Uterus (tissue), 4 donors: ENCODE results near the gene NRTN. TPM values are rescaled to one million over a fixed set of nuclear protein-coding genes. Genes with fewer than 3 reads are reported as not detected.

Experiments
- DNase-seq, 2 donors: peaks; one replicate each; pipeline ENCODE4 v3.0.0-alpha.2; 2019 to 2020
- H3K27ac ChIP-seq, 2 donors: fragments of 200-600 bp; sonication (generic); 1 replicate in 1 of 2; 2 replicates in 1 of 2; pipeline ENCODE4 v1.5.1; 2016 to 2018
- H3K27me3 ChIP-seq, 2 donors: fragments of 200-600 bp; sonication (generic); one replicate each; pipeline ENCODE4 v1.5.1; 2018 to 2019; ENCODE audit warnings: control low read depth in 1 of 2
- H3K36me3 ChIP-seq, 2 donors: fragments of 200-600 bp; sonication (generic); one replicate each; pipeline ENCODE4 v1.5.1; 2019; ENCODE audit warnings: control low read depth in 1 of 2
- H3K4me1 ChIP-seq, 2 donors: fragments of 200-600 bp; sonication (generic); one replicate each; pipeline ENCODE4 v1.5.1; 2018 to 2019; ENCODE audit warnings: control low read depth in 1 of 2
- H3K4me3 ChIP-seq, 2 donors: fragments of 200-600 bp; sonication (generic); 1 replicate in 1 of 2; 2 replicates in 1 of 2; pipeline ENCODE4 v1.5.1; 2018 to 2019; ENCODE audit warnings: mild to moderate bottlenecking in 1 of 2
- H3K9me3 ChIP-seq, 2 donors: fragments of 200-600 bp; sonication (generic); one replicate each; pipeline ENCODE4 v1.5.1; 2019; ENCODE audit warnings: control low read depth in 1 of 2
- CTCF ChIP-seq, 4 experiments: fragments of 200-600 bp in 2 of 4; fragments of 450-650 bp in 2 of 4; sonication (generic) in 2 of 4; IDR thresholded peaks; one replicate each; pipeline ENCODE4 v1.5.1; 2016 to 2019; ENCODE audit warnings: antibody characterized with exemption in 4 of 4, mild to moderate bottlenecking in 2 of 4, moderate library complexity in 1 of 4
- POLR2A ChIP-seq, 2 donors: fragments of 450-650 bp; IDR thresholded peaks; one replicate each; pipeline ENCODE4 v1.6.1; 2016; ENCODE audit warnings: antibody characterized with exemption in 2 of 2, mild to moderate bottlenecking in 1 of 2, moderate library complexity in 1 of 2
- intact Hi-C: fragments of 100-400 bp; cut with DNase I; formaldehyde crosslinking; loops from one replicate; pipeline ENCODE4 v1.15.1; 2023; ENCODE audit warnings: low total_unique reads
- total RNA-seq, 4 donors: library from RNA; depleted of rRNA in 3 of 4; stranded (reverse); fragments of >200 nt in 3 of 4; gene quantifications; one replicate each; pipeline versions ENCODE4 v1.1.0 to v1.2.4, GENCODE V29; 2014 to 2023
- donor health status: DM: yes; HTN: yes; CAD: no.

Gene NRTN, protein sequence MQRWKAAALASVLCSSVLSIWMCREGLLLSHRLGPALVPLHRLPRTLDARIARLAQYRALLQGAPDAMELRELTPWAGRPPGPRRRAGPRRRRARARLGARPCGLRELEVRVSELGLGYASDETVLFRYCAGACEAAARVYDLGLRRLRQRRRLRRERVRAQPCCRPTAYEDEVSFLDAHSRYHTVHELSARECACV
- total RNA-seq = under 1 TPM in 1 of 4 donors, not detected in 3; 0.35 TPM

- no peak within 1 kb of the TSS for H3K27ac ChIP-seq
- TF ChIP-seq CTCF (IDR thresholded peaks at IDR 0.05) (no peak), POLR2A (IDR thresholded peaks at IDR 0.05) (no peak)
- no peaks in the 10 kb centered on the region for H3K9me3 ChIP-seq
- no peaks in the 10 kb centered on the region for H3K36me3 ChIP-seq
- intact Hi-C loops = no loop called here
- H3K4me3 ChIP-seq = no peak within 1 kb of the TSS
- no peaks in the 10 kb centered on the region for H3K4me1 ChIP-seq
- peaks cover 11 to 26% of the 10 kb centered on the region in 2 donors for H3K27me3 ChIP-seq
- no peak for DNase-seq
These were observed at the start of gene NRTN for GRCh38 chr19:5804516-5805461. Gene NRTN (plus strand): TSS chr19:5805067. CDS start chr19:5824166, 19,099 bp downstream.

DNA sequence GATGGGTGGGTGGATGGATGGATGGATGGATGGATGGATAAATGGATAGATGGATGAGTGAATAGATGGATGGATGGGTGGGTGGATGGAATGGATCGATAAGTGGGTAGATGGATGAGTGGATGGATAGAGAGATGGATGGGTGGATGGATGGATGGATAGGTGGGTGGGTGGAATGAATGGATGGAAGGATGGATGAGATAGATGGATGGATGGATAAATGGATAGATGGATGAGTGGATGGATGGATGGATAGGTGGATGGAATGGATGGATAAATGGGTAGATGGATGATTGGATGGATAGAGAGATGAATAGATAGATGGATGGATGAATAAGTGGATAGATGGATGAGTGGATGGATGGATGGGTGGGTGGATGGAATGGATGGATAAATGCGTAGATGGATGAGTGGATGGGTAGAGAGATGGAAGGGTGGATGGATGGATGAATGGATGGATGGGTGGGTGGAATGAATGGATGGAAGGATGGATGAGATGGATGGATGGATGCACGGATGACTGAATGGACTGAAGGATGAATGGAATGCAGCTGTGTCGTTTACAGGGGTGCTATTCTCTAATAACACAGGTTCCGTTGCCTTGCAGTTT, 42.2 kb upstream of the NRTN start:
- Histone ChIP-seq H3K9me3 (no peaks in the 10 kb centered on the region), H3K4me1 (no peaks in the 10 kb centered on the region), H3K4me3 (no peak overlapping the region), H3K36me3 (no peaks in the 10 kb centered on the region), H3K27ac (no peak overlapping the region), H3K27me3 (no peaks in the 10 kb centered on the region)
- TF ChIP-seq CTCF (IDR thresholded peaks at IDR 0.05) (no peak), POLR2A (IDR thresholded peaks at IDR 0.05) (no peak)
- intact Hi-C loops = no loop called here
- no peak for DNase-seq

- intact Hi-C loops = no loop called here
- Histone ChIP-seq H3K9me3 (no peaks in the 10 kb centered on the region), H3K27ac (no peak overlapping the region), H3K36me3 (no peaks in the 10 kb centered on the region), H3K4me1 (no peaks in the 10 kb centered on the region), H3K27me3 (no peaks in the 10 kb centered on the region), H3K4me3 (no peak overlapping the region)
- no peak for TF ChIP-seq CTCF (IDR thresholded peaks at IDR 0.05)
- TF ChIP-seq POLR2A (IDR thresholded peaks at IDR 0.05) = no peak
- DNase-seq = no peak
These were observed 39.6 kb upstream of the NRTN start for GRCh38 chr19:5765220-5765619.

- no peaks in the 10 kb centered on the region for H3K4me1 ChIP-seq
- no peaks in the 10 kb centered on the region for H3K9me3 ChIP-seq
- H3K4me3 ChIP-seq = no peak overlapping the region
- no peaks in the 10 kb centered on the region for H3K36me3 ChIP-seq
- H3K27ac ChIP-seq = no peak overlapping the region
- no peak for DNase-seq
- TF ChIP-seq CTCF (IDR thresholded peaks at IDR 0.05) (no peak), POLR2A (IDR thresholded peaks at IDR 0.05) (no peak)
- H3K27me3 ChIP-seq = no peaks in the 10 kb centered on the region
- intact Hi-C loops = no loop called here
These were observed 36.9 kb upstream of the NRTN start for GRCh38 chr19:5767949-5768348.

GRCh38 chr19:5772416-5772815, 32.5 kb upstream of the NRTN start:
- Histone ChIP-seq H3K4me1 (no peaks in the 10 kb centered on the region), H3K9me3 (no peaks in the 10 kb centered on the region), H3K36me3 (no peaks in the 10 kb centered on the region), H3K27me3 (no peaks in the 10 kb centered on the region), H3K4me3 (no peak overlapping the region), H3K27ac (no peak overlapping the region)
- no peak for DNase-seq
- intact Hi-C loops = no loop called here
- TF ChIP-seq CTCF (IDR thresholded peaks at IDR 0.05) = no peak
- no peak for TF ChIP-seq POLR2A (IDR thresholded peaks at IDR 0.05)
